Measurements from ENCODE around the gene ADAMTSL5.

The ADAMTSL5 gene

DNA sequence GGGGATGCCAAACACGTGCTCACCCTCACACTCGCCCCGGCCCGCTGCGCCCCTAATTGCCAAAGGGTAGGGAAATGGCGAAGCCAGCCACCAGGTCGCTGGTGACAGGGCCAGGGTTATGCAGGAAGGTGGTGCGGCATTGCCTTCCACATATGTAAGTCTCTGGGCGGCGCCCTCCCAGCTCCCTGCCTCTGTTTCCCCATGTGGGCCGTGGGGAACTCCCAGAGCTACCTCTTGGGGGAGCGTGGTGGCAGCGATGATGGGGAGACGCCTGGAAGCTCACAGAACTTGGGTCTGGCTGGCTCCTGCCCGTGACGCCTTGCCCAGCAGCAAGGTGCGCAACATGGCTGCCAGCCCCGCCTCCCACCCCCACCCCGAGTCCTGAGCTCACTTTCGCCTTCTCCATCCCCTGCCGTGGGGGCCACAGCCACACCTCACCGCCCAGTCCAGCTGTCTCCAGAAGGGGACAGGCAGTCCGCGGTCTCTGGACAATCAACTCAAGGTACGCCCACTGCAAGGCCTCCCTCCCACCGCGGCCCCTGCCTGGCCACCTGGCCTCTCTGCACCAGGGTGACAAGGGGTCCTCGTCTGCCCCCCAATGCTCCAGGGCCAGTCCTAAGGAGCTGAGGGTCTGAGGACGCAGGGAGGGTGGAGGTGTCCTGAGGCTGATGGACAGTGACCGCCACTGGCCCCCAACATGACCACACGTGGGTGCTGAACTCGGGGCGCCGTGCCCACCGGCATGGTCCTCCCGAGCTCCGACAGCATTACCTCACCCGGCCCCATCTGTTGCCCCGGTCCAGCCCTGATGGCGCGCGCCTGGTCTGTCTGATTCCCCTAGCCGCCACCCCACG is 40.4 kb downstream of the ADAMTSL5 start:
- H3K36me3 ChIP-seq (ENCODE audit: insufficient read depth, low read length): no peaks in the 10 kb centered on the region
- H3K4me3 ChIP-seq (ENCODE audit: low read length, poor library complexity, severe bottlenecking): no peak overlapping the region
- no peak overlapping the region for H3K4me2 ChIP-seq (ENCODE audit: low read depth, low read length, poor library complexity, severe bottlenecking)
- no peak overlapping the region for H3K9ac ChIP-seq (ENCODE audit: low read depth, low read length, poor library complexity, severe bottlenecking)
- H3K9me2 ChIP-seq (replicated peaks; ENCODE audit: low read depth, low read length): no peaks in the 10 kb centered on the region
- peaks cover 4% of the 10 kb centered on the region for H3K4me1 ChIP-seq (ENCODE audit: insufficient read depth, low read length, poor library complexity, severe bottlenecking)
- peaks cover 25% of the 10 kb centered on the region for H4K20me1 ChIP-seq (ENCODE audit: insufficient read depth, low read length, poor library complexity, severe bottlenecking)
- H3F3A ChIP-seq (ENCODE audit: low read depth): no peaks in the 10 kb centered on the region
- peaks cover 18% of the 10 kb centered on the region for H3K79me2 ChIP-seq (ENCODE audit: insufficient read depth, low read length)
- H3K9me3 ChIP-seq (ENCODE audit: insufficient read depth, low read depth, low read length): no peaks in the 10 kb centered on the region
- H3K27me3 ChIP-seq (ENCODE audit: insufficient read depth, low read length, poor library complexity, severe bottlenecking): no peaks in the 10 kb centered on the region
- TF ChIP-seq EZH2phosphoT487 (IDR thresholded peaks at IDR 0.05; ENCODE audit: borderline replicate concordance): no peak
- TF ChIP-seq, protein P1, sequence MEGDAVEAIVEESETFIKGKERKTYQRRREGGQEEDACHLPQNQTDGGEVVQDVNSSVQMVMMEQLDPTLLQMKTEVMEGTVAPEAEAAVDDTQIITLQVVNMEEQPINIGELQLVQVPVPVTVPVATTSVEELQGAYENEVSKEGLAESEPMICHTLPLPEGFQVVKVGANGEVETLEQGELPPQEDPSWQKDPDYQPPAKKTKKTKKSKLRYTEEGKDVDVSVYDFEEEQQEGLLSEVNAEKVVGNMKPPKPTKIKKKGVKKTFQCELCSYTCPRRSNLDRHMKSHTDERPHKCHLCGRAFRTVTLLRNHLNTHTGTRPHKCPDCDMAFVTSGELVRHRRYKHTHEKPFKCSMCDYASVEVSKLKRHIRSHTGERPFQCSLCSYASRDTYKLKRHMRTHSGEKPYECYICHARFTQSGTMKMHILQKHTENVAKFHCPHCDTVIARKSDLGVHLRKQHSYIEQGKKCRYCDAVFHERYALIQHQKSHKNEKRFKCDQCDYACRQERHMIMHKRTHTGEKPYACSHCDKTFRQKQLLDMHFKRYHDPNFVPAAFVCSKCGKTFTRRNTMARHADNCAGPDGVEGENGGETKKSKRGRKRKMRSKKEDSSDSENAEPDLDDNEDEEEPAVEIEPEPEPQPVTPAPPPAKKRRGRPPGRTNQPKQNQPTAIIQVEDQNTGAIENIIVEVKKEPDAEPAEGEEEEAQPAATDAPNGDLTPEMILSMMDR (conservative IDR thresholded peaks at IDR 0.05; ENCODE audit: low read length): no peak
- no peak overlapping the region for H2AFZ ChIP-seq (ENCODE audit: low read length)

GRCh38 chr19:1471515-1472160 is 41.2 kb downstream of the ADAMTSL5 start:
- Histone ChIP-seq H3K9me2 (replicated peaks; ENCODE audit: low read depth, low read length) (no peaks in the 10 kb centered on the region), H3K4me1 (ENCODE audit: insufficient read depth, low read length, poor library complexity, severe bottlenecking) (no peaks in the 10 kb centered on the region), H3K4me2 (ENCODE audit: low read depth, low read length, poor library complexity, severe bottlenecking) (peak overlapping the region; percentile 49), H3K9ac (ENCODE audit: low read depth, low read length, poor library complexity, severe bottlenecking) (no peak overlapping the region), H3K36me3 (ENCODE audit: insufficient read depth, low read length) (no peaks in the 10 kb centered on the region), H4K20me1 (ENCODE audit: insufficient read depth, low read length, poor library complexity, severe bottlenecking) (peaks cover 20% of the 10 kb centered on the region), H3K27me3 (ENCODE audit: insufficient read depth, low read length, poor library complexity, severe bottlenecking) (no peaks in the 10 kb centered on the region), H3F3A (ENCODE audit: low read depth) (no peaks in the 10 kb centered on the region), H2AFZ (ENCODE audit: low read length) (no peak overlapping the region), H3K79me2 (ENCODE audit: insufficient read depth, low read length) (peaks cover 13% of the 10 kb centered on the region; the same call in 1 of the 2 replicates), H3K9me3 (ENCODE audit: insufficient read depth, low read depth, low read length) (no peaks in the 10 kb centered on the region), H3K4me3 (ENCODE audit: low read length, poor library complexity, severe bottlenecking) (peak overlapping the region; percentile 3)
- TF ChIP-seq, protein P1 (conservative IDR thresholded peaks at IDR 0.05; ENCODE audit: low read length): peak; percentile 50
- TF ChIP-seq EZH2phosphoT487 (IDR thresholded peaks at IDR 0.05; ENCODE audit: borderline replicate concordance): no peak

DNA sequence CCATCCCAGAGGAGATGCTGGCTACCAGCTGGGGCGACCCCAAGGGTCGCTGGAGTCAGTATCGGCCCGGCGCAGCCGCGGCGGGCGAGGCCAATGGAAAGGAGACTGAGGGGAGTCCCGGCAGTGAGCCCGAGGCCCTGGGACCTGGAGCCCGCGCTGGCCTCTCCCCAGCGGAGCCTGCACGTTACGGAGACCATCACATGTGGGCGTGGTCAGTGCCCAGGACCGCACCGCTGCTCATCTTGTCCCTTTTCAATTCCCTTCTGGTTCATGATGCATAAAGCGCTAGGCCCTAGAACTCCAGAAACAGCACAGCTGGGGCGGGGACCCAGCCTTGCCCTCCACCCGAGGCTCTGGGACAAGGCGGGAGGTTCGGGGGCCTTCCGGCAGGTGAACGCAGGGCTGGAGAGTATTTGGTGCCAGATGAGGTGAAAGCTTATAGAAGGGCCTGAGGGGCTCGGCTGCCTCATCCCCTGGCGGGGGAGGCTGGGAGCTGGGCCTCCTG is 41.8 kb downstream of the ADAMTSL5 start:
- Histone ChIP-seq H3K9me2 (replicated peaks; ENCODE audit: low read depth, low read length) (no peaks in the 10 kb centered on the region), H3K9ac (ENCODE audit: low read depth, low read length, poor library complexity, severe bottlenecking) (no peak overlapping the region), H3K4me1 (ENCODE audit: insufficient read depth, low read length, poor library complexity, severe bottlenecking) (no peaks in the 10 kb centered on the region), H3K4me3 (ENCODE audit: low read length, poor library complexity, severe bottlenecking) (peak overlapping the region; percentile 3), H3K9me3 (ENCODE audit: insufficient read depth, low read depth, low read length) (no peaks in the 10 kb centered on the region), H2AFZ (ENCODE audit: low read length) (no peak overlapping the region), H4K20me1 (ENCODE audit: insufficient read depth, low read length, poor library complexity, severe bottlenecking) (peaks cover 16% of the 10 kb centered on the region), H3K36me3 (ENCODE audit: insufficient read depth, low read length) (no peaks in the 10 kb centered on the region), H3K79me2 (ENCODE audit: insufficient read depth, low read length) (peaks cover 8% of the 10 kb centered on the region; the same call in 1 of the 2 replicates), H3F3A (ENCODE audit: low read depth) (no peaks in the 10 kb centered on the region), H3K4me2 (ENCODE audit: low read depth, low read length, poor library complexity, severe bottlenecking) (peak overlapping the region; percentile 49), H3K27me3 (ENCODE audit: insufficient read depth, low read length, poor library complexity, severe bottlenecking) (no peaks in the 10 kb centered on the region)
- no peak for TF ChIP-seq EZH2phosphoT487 (IDR thresholded peaks at IDR 0.05; ENCODE audit: borderline replicate concordance)
- TF ChIP-seq, protein P1 (conservative IDR thresholded peaks at IDR 0.05; ENCODE audit: low read length): no peak
